NCI-H1105 (cell line): Measurements from ENCODE around the gene UGT1A6.
A peak's percentile ranks its signal among the peaks of the same experiment; 100 is the strongest.
"Not testable (repeated sequence)": the region's sequence is repeated elsewhere in the genome, so short reads cannot be mapped to it uniquely, and the experiment has no call there.

Source experiments
- DNase-seq: peaks from one replicate; lab custom pipeline; 2025; lab: John Stamatoyannopoulos, UW

The UGT1A6 gene

DNA sequence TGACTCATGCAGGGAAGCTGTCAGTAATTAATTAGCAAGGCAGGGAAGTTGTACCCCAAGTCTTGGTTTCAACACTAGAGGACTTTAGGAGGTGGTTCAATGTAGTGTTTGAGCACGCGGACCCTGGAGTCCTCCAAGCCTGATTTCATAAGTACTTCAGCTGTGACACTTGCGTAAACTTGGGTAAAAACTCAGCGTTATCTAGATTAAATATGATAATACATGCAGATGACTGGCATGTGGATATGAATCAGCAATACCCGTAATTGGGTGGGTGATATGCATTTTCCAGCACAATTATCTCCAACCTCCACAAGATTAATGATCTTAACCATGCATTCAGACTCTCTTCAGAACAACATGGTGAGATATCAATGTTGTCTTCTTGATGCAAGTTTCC is 5.8 kb upstream of the UGT1A6 start:
- DNase-seq: no peak

- no peak for DNase-seq
Measured at GRCh38 chr2:233688341-233688740, 4.3 kb upstream of the UGT1A6 start.

- DNase-seq: no peak
Measured at GRCh38 chr2:233689031-233689430, 3.7 kb upstream of the UGT1A6 start.

DNA sequence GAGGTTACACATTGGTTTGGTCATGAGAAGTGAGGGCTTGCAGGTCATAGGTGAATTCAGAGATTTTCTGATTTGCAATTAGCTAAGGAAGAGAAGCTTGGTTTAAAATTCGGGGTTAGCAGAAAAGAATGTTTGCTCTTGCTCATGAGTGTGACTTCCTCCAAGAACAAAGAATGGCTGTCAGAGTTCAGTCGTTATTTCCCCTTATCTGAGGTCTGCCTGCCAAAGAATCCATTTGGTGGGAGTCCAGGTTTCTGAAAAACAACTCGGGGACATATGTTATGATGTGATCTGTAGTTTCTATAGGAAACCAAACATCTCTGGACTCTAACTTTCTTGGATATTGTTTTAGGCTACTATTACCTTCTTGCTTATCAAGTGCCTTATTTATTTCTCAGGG is 3.2 kb upstream of the UGT1A6 start:
- DNase-seq: no peak

DNA sequence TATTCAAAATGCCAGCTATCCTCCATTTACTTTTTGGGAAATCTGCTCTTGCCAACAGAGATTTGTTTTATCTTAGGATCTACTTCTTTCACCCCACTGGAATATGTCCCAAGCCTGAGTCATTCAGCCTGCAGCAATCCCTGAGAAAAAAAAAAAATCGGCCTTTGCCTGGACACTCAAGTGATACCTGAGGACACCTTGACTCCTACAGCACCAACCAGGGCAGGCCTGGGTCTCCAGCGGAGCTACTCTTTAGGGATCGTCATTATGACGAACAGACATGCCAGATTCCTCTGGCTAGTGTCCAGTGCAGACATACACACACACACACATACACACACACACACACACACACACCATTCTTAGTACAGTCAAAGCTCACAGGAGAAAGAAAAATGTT is 2.2 kb upstream of the UGT1A6 start:
- no peak for DNase-seq

GRCh38 chr2:233691443-233692433 is 952 bp upstream of the UGT1A6 start:
- no peak for DNase-seq

DNA sequence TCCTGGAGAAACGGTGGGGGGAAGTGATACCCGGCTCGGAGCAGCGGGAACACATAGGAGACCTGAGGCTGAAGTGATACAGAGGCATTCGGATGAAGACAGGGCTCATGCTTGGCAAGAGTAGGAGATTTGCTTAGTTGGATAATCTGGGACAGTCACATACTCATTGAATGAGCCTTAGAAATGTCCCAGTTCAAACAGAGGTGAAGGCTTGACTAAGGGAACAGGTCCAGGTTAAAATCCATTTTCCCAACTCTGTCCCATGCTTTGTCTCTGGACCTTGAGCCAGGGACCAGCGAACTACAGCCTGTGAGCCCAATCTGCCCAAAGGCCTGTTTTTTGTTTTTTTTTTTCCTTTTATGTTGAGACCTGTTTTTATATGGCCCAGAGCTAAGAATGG is 1.3 kb downstream of the UGT1A6 start:
- no peak for DNase-seq

DNA sequence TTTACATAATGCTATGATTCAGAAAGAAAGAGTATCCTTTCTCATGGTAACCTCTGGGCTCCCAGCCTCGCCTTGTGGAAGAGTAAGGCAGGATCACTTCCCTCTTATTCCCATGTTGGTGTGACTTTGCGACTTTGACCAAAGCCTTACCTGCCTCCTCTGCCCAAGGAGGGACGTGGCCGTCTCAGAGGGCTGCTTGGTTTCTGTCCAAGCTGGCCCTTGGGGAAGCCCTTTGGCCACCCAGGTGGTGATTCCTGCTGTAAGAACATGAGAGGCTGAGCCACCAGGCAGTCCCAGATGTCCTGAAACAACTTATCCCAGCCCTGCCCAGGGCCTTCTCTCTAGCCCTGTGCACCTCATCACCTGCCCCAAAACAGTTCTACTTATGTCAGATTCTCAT is 6.0 kb downstream of the UGT1A6 start:
- DNase-seq: no peak

GRCh38 chr2:233699424-233700027 is 6.8 kb downstream of the UGT1A6 start:
- no peak for DNase-seq

- DNase-seq: peak; percentile 6
Measured at GRCh38 chr2:233700028-233700635, 7.4 kb downstream of the UGT1A6 start.

- DNase-seq: not testable (repeated sequence)
Measured at GRCh38 chr2:233700842-233701241, 8.2 kb downstream of the UGT1A6 start.

- DNase-seq: no peak
Measured at GRCh38 chr2:233702238-233702637, 9.5 kb downstream of the UGT1A6 start.

GRCh38 chr2:233705911-233706506 is 13.3 kb downstream of the UGT1A6 start:
- no peak for DNase-seq

DNA sequence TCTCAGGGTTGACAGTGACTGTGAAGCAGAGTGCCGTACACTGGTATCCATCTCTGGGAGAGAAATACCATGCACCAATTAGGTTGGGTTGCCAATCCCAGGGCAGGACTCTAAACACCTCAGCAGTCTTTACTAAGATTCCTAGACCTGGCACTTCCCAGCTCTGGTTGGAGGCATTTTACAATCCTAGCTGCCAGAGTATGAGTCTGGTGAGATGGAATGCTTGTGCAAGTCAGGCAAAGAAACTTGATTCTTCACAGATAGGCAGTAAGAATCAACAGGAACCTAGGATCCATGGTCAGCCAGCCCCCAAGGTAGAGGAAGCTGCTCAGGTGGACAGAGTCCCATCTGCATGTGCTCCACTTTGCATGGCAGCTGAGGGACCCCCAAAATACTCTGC is 14.0 kb downstream of the UGT1A6 start:
- DNase-seq: no peak

- no peak for DNase-seq
Measured at GRCh38 chr2:233707940-233708644, 15.4 kb downstream of the UGT1A6 start.

DNA sequence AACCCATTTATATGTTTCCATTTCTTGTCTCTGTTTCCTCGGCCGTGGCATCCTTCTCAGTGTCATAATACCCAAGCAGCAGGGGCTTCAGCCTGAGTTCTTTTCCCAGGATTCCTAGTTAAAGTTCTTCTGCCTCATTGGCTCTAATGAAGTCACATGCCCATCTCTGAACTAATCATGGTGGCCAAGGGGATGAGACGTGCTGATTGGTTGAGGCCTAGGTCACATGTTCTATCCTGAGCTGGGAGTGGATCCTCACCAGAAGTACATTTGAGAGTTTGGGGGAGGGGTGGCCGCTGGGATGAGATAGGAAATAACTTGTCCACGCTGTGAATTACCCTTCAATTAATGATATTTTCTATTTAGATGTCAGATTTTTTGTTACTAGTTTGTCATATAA is 16.3 kb downstream of the UGT1A6 start:
- DNase-seq: no peak

DNA sequence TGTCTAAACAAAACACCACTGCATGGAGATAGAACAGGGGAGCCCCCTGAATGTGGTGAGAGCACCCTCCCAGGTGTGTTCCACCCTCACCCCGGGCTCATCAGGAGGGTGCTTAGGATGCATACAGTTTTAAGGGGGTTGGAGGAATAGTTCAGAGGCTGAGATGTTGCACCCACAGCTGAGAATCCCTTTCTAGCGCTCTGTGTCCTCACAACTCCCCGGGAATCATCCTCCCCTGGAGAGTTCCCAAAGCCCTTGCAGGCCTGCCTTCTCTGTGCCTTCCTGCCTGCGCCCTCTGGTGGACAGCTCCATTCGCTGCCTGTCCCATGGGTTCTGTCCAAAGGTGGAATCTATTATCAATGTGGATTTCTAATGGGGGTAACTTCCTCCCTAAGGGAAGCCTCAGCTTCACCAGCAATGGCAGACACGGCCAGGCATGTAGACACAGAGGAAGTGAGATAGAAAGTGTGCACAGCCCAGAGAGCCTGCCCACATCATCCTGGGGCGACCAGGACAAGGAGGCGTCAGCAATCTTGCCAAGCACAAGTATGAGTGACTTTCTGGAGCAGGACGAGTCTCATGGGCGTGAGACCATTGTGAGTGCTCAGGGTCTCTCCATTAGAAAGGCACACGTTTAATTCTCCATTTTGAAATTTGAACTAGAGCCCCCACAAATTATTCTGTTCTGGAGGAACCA is 18.8 kb downstream of the UGT1A6 start:
- peak; percentile 63 for DNase-seq

DNA sequence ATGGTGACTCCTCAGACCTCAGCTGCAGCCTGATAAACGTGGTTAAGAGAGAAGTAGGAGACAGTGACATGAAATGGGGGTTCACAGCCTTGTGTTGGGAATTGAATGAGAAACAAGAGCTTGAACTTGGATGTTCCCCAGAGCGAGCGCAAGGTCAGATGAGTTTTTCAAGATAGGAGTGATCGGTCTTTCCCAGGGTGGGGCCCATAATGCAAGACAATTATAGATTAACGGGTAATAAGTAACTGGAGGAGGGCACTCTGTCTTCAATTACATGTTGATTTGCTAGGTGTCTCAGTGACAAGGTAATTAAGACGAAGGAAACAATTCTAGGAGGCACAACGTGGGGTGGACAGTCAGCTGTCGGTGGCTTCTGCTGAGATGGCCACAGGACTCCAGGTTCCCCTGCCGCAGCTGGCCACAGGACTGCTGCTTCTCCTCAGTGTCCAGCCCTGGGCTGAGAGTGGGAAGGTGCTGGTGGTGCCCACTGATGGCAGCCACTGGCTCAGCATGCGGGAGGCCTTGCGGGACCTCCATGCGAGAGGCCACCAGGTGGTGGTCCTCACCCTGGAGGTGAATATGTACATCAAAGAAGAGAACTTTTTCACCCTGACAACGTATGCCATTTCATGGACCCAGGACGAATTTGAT is 20.0 kb downstream of the UGT1A6 start, which contains the start of gene UGT1A5:
UGT1A5 (plus strand) TSS at position 297 of the 651 bp plus-strand sequence; CDS start at position 382, 85 bp downstream.
- no peak for DNase-seq

DNA sequence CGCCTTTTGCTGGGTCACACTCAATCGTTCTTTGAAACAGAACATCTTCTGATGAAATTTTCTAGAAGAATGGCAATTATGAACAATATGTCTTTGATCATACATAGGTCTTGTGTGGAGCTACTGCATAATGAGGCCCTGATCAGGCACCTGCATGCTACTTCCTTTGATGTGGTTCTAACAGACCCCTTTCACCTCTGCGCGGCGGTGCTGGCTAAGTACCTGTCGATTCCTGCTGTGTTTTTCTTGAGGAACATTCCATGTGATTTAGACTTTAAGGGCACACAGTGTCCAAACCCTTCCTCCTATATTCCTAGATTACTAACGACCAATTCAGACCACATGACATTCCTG is 20.5 kb downstream of the UGT1A6 start:
- DNase-seq: no peak

GRCh38 chr2:233714121-233714520 is 21.4 kb downstream of the UGT1A6 start:
- DNase-seq: no peak

- no peak for DNase-seq
Measured at GRCh38 chr2:233718552-233718951, 25.9 kb downstream of the UGT1A6 start, which contains the start of gene UGT1A4. Gene UGT1A4, plus strand, starts transcription at chr2:233718736. Its CDS starts 85 bp downstream, at chr2:233718821.
